Thyroid gland (tissue), 4 donors: ENCODE results near the gene CEP131. TPM values are rescaled to one million over a fixed set of nuclear protein-coding genes. Genes with fewer than 3 reads are reported as not detected.

Experiments used
- DNase-seq, 2 donors: peaks; one replicate each; pipeline ENCODE4 v3.0.0-alpha.2; 2019
- H3K27ac ChIP-seq, 3 donors: fragments of 200-600 bp; sonication (generic); 1 replicate in 2 of 3; 2 replicates in 1 of 3; pipeline ENCODE4 v1.5.1; 2016 to 2019; ENCODE audit warnings: mild to moderate bottlenecking in 1 of 3, moderate library complexity in 1 of 3
- H3K27me3 ChIP-seq: fragments of 200-600 bp; sonication (generic); one replicate; pipeline ENCODE4 v1.5.1; 2019
- H3K36me3 ChIP-seq, 2 donors: fragments of 200-600 bp; sonication (generic); one replicate each; pipeline ENCODE4 v1.5.1; 2016 to 2019
- H3K4me1 ChIP-seq, 2 donors: fragments of 200-600 bp; sonication (generic); one replicate each; pipeline ENCODE4 v1.5.1; 2017 to 2019
- H3K4me3 ChIP-seq, 3 donors: fragments of 200-600 bp; sonication (generic); replicated peaks in 1 of 3; 1 replicate in 2 of 3; 2 replicates in 1 of 3; pipeline ENCODE4 v1.5.1; 2016; ENCODE audit warnings: mild to moderate bottlenecking in 1 of 3
- H3K9me3 ChIP-seq: fragments of 200-600 bp; sonication (generic); one replicate; pipeline ENCODE4 v1.5.1; 2017
- POLR2A ChIP-seq, 2 donors: fragments of 450-650 bp; IDR thresholded peaks; one replicate each; pipeline ENCODE4 v1.6.1; 2017; ENCODE audit warnings: antibody characterized with exemption in 2 of 2, mild to moderate bottlenecking in 2 of 2, moderate library complexity in 1 of 2
- WGBS, 2 donors: methylation state at CpG; one replicate each; pipeline ENCODE4 v1.1.5; 2017; 5-methylcytosine and 5-hydroxymethylcytosine counted together
- intact Hi-C: fragments of 100-400 bp; cut with DNase I; formaldehyde crosslinking; loops from one replicate; pipeline ENCODE4 v1.15.1; 2023
- total RNA-seq, 4 donors: library from RNA; depleted of rRNA; stranded (reverse); fragments of >200 nt; gene quantifications; one replicate each; pipeline ENCODE4 v1.2.3, GENCODE V29; 2016
- TF ChIP-seq, protein P1 (sequence below), 6 experiments: fragments of 200-600 bp in 3 of 6; fragments of 450-650 bp in 3 of 6; sonication (generic) in 3 of 6; IDR thresholded peaks; one replicate each; pipeline ENCODE4 v1.5.1; 2016 to 2019; ENCODE audit warnings: antibody characterized with exemption in 6 of 6, mild to moderate bottlenecking in 2 of 6, inconsistent platforms in 1 of 6, moderate library complexity in 1 of 6

Gene CEP131
- total RNA-seq, 4 donors from 2014 or later = 6.9 to 12.0 (median 8.6) TPM

DNA sequence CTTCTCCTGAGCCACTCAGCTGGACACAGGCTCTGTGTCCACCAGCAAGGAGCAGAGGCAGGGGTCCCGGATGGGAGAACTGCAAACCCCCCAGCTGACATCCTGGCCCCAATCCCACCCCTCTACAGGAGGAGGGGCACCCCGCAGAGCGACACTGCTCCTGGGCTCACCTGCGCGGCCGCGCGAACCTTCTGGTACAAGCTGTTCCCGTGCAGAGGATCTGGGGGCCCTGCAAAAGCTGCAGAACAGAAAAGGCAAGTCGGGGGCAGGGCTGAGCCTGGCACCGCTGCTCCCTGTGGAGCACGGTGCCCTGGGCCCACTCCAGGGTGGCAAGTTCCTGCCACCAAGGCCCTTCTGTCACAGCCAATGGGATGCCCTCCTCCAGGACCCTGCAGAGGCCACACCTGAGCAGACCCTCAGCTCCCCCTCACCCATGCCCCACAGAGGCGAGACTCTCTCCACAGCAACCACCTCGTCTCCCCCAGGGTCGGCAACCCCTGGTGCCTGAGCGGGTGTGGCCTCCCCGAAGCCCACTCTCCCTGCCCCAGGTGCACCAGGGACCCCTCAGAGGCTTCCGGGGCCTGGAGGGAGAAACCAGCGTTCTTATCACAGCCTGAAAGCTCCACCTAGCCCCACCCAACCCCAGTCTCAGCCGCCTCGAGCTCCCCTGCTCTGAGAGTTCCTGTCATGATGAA is 11.2 kb upstream of the CEP131 start:
- TF ChIP-seq, protein P1, sequence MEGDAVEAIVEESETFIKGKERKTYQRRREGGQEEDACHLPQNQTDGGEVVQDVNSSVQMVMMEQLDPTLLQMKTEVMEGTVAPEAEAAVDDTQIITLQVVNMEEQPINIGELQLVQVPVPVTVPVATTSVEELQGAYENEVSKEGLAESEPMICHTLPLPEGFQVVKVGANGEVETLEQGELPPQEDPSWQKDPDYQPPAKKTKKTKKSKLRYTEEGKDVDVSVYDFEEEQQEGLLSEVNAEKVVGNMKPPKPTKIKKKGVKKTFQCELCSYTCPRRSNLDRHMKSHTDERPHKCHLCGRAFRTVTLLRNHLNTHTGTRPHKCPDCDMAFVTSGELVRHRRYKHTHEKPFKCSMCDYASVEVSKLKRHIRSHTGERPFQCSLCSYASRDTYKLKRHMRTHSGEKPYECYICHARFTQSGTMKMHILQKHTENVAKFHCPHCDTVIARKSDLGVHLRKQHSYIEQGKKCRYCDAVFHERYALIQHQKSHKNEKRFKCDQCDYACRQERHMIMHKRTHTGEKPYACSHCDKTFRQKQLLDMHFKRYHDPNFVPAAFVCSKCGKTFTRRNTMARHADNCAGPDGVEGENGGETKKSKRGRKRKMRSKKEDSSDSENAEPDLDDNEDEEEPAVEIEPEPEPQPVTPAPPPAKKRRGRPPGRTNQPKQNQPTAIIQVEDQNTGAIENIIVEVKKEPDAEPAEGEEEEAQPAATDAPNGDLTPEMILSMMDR (IDR thresholded peaks at IDR 0.05) = no peak
- no peak for TF ChIP-seq POLR2A (IDR thresholded peaks at IDR 0.05)
- no peaks in the 10 kb centered on the region for H3K27me3 ChIP-seq
- 88% methylated on average over 20 to 21 of the region's 21 CpGs for WGBS, 2 donors

DNA sequence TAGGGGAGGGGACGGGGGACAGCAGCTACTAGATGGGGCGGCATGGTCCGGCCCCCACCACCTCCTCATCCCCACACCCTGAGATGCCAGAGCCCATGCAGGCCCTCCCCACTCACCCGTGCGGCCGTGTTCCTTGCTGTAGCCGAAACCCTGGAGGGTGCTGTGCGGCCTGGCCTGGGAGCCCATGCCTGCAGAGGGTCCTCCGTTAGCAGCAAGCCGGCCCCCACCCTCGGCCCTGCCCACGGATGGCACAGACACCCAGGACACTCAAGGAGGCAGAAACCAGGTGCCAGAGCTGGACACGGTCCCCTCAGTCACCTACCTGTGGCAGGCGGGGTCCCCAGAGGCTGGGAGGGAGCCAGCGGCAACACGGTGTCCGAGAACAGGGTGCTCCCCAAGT is 10.6 kb upstream of the CEP131 start:
- Histone ChIP-seq H3K4me1 (peaks cover 10 to 11% of the 10 kb centered on the region in 2 donors), H3K4me3 (no peak overlapping the region), H3K27me3 (no peaks in the 10 kb centered on the region), H3K9me3 (no peaks in the 10 kb centered on the region), H3K27ac (no peak overlapping the region), H3K36me3 (peaks cover 13 to 30% of the 10 kb centered on the region in 2 donors)
- intact Hi-C loops = no loop called here
- no peak for DNase-seq
- TF ChIP-seq, protein P1 (IDR thresholded peaks at IDR 0.05) = no peak
- TF ChIP-seq POLR2A (IDR thresholded peaks at IDR 0.05) = no peak
- WGBS, 2 donors = 96 to 98% methylated on average over 6 to 11 of the region's 17 CpGs

More for the DNA sequence above, 11.2 kb upstream of the CEP131 start:
- DNase-seq = no peak
- peaks cover 10 to 14% of the 10 kb centered on the region in 2 donors for H3K4me1 ChIP-seq
- no peak overlapping the region for H3K4me3 ChIP-seq
- H3K27ac ChIP-seq = no peak overlapping the region
- intact Hi-C loops = no loop called here
- H3K9me3 ChIP-seq = no peaks in the 10 kb centered on the region
- H3K36me3 ChIP-seq = peaks cover 13 to 30% of the 10 kb centered on the region in 2 donors

DNA sequence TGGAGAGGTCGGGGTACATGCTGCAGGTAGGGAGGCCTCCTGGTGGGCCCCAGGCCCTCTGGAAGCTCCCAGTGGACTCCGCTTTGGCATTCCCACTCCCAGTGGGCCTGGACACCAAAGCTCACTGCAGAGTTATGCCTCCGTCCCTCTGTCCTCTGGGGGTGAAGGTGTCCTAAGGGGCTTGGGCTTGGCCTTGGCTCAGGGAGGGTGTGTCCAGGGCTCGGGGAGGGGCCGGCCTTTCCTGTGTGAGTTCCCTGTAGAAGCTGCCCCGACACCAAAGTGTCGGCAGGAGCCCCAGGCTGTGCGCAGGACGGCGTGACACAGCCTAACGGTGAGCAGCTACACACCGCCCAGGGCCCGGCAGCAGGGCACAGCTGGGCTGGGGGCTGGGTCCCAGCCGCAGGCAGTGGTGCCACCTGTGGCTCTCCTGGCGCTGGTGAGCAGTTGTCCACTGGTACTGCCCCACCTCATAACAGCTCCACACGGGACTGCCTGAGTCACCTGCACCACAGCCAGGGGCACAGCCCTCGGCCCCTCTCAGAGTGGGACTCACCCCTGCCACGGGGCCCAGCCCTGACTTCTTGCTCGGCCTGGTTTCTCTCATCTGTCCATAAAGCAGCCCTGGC is 10.0 kb upstream of the CEP131 start:
- 91 to 93% methylated on average over 10 to 15 of the region's 19 CpGs for WGBS, 2 donors
- Histone ChIP-seq H3K4me1 (peaks cover 5% of the 10 kb centered on the region in 2 donors), H3K27me3 (no peaks in the 10 kb centered on the region), H3K27ac (no peak overlapping the region), H3K9me3 (no peaks in the 10 kb centered on the region), H3K4me3 (no peak overlapping the region), H3K36me3 (peaks cover 13 to 30% of the 10 kb centered on the region in 2 donors)
- intact Hi-C loops = no loop called here
- no peak for DNase-seq
- no peak for TF ChIP-seq POLR2A (IDR thresholded peaks at IDR 0.05)
- TF ChIP-seq, protein P1 (IDR thresholded peaks at IDR 0.05) = no peak

DNA sequence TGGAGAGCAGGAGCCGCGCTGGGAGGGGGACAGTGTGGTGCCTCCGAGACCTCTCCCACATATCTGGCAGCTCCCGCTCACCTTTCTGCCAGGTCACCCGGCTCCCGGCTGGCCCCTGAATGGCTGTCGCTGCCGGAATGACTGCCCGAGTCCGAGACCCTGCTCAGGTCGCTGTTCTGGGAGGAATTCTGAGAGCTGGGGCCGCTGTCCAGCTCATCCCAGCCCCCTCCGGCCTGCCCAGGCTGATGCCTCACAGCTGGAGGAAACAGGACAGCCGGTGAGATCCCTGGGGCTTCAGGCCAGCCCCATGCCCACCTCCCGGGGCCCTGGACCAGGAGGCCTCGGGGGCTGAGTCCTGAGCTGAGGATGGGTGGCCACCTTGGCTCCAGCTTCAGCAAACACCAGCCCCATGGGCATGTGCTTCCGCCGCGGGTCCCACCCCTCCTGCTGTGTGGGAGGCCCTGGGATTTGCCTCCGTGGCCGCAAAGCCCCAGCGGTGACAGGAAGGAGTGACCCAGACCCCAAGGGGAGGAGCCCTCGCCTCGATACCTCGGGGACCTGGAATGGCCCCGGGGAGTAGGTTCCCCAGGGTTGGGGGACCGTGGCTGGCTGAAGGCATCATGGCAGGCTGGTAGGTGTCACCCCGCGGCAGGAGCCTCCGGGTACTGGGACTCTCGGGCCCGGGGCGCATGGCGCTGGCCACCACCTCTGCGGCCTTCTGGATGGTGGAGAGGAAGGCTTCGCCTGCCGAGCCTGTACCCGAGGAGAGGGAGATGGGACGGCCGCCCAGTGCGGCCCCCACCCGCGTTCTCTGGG is 9.2 kb upstream of the CEP131 start:
- Histone ChIP-seq H3K9me3 (no peaks in the 10 kb centered on the region), H3K4me3 (no peak overlapping the region), H3K36me3 (peaks cover 13 to 30% of the 10 kb centered on the region in 2 donors), H3K4me1 (no peaks in the 10 kb centered on the region), H3K27me3 (no peaks in the 10 kb centered on the region), H3K27ac (no peak overlapping the region)
- 91 to 94% methylated on average over 21 to 22 of the region's 43 CpGs for WGBS, 2 donors
- TF ChIP-seq POLR2A (IDR thresholded peaks at IDR 0.05) = no peak
- TF ChIP-seq, protein P1 (IDR thresholded peaks at IDR 0.05) = no peak
- intact Hi-C loops = no loop called here
- DNase-seq = no peak
